ENCODE data around the gene SAYSD1. TPM values are rescaled to one million over a fixed set of nuclear protein-coding genes. Genes with fewer than 3 reads are reported as not detected.

The SAYSD1 gene
- total RNA-seq, 1 donor from 2014 or later, result 15.0 TPM

DNA sequence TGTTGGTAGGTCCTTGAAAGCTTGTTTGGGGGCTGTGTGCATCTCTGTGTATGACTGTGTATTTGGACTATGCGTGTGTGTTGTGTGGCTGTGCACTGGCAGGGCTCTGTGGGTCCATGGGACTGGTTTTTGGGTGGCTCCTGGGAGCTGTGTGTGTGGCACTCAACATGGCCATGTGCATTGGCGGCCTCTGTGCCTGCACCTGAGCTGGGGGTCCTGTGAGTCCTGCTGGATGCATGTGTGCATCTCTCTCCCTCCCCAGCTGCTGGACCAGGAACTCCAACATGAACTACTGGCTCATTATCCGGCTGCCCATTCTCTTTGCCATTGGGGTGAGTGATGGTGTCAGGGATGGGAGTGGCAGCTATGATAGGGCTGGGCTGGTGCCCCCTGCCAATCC, 36.3 kb downstream of the SAYSD1 start:
- DNase-seq (ENCODE audit: extremely low spot score, unreplicated experiment), result peak; percentile 37
- H3K27me3 Mint-ChIP-seq, result no peaks in the 10 kb centered on the region
- no peaks in the 10 kb centered on the region for H3K9me3 Mint-ChIP-seq
- peaks cover 5% of the 10 kb centered on the region for H3K4me1 Mint-ChIP-seq (ENCODE audit: unreplicated experiment)
- H3K4me3 Mint-ChIP-seq, result no peak overlapping the region
- no peak overlapping the region for H3K27ac Mint-ChIP-seq
- no peaks in the 10 kb centered on the region for H3K36me3 Mint-ChIP-seq
- TF ChIP-seq, protein P1, sequence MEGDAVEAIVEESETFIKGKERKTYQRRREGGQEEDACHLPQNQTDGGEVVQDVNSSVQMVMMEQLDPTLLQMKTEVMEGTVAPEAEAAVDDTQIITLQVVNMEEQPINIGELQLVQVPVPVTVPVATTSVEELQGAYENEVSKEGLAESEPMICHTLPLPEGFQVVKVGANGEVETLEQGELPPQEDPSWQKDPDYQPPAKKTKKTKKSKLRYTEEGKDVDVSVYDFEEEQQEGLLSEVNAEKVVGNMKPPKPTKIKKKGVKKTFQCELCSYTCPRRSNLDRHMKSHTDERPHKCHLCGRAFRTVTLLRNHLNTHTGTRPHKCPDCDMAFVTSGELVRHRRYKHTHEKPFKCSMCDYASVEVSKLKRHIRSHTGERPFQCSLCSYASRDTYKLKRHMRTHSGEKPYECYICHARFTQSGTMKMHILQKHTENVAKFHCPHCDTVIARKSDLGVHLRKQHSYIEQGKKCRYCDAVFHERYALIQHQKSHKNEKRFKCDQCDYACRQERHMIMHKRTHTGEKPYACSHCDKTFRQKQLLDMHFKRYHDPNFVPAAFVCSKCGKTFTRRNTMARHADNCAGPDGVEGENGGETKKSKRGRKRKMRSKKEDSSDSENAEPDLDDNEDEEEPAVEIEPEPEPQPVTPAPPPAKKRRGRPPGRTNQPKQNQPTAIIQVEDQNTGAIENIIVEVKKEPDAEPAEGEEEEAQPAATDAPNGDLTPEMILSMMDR (conservative IDR thresholded peaks at IDR 0.05), result no peak

- Mint-ChIP-seq H3K27me3 (no peaks in the 10 kb centered on the region), H3K4me3 (no peak overlapping the region), H3K9me3 (no peaks in the 10 kb centered on the region), H3K36me3 (no peaks in the 10 kb centered on the region), H3K4me1 (ENCODE audit: unreplicated experiment) (peaks cover 5% of the 10 kb centered on the region), H3K27ac (no peak overlapping the region)
- no peak for DNase-seq (ENCODE audit: extremely low spot score, unreplicated experiment)
- TF ChIP-seq, protein P1 (conservative IDR thresholded peaks at IDR 0.05), result no peak
Measured at GRCh38 chr6:39077882-39078594, 36.9 kb downstream of the SAYSD1 start.

GRCh38 chr6:39076623-39077535, 38.1 kb downstream of the SAYSD1 start:
- H3K36me3 Mint-ChIP-seq, result no peaks in the 10 kb centered on the region
- no peaks in the 10 kb centered on the region for H3K9me3 Mint-ChIP-seq
- TF ChIP-seq, protein P1 (conservative IDR thresholded peaks at IDR 0.05), result no peak
- H3K27ac Mint-ChIP-seq, result no peak overlapping the region
- DNase-seq (ENCODE audit: extremely low spot score, unreplicated experiment), result peak; percentile 42
- no peaks in the 10 kb centered on the region for H3K27me3 Mint-ChIP-seq
- peaks cover 5% of the 10 kb centered on the region for H3K4me1 Mint-ChIP-seq (ENCODE audit: unreplicated experiment)
- no peak overlapping the region for H3K4me3 Mint-ChIP-seq

- peaks cover 5% of the 10 kb centered on the region for H3K4me1 Mint-ChIP-seq (ENCODE audit: unreplicated experiment)
- TF ChIP-seq, protein P1 (conservative IDR thresholded peaks at IDR 0.05), result no peak
- H3K36me3 Mint-ChIP-seq, result no peaks in the 10 kb centered on the region
- no peaks in the 10 kb centered on the region for H3K9me3 Mint-ChIP-seq
- no peak overlapping the region for H3K27ac Mint-ChIP-seq
- no peak overlapping the region for H3K4me3 Mint-ChIP-seq
- no peaks in the 10 kb centered on the region for H3K27me3 Mint-ChIP-seq
- DNase-seq (ENCODE audit: extremely low spot score, unreplicated experiment), result no peak
Measured at GRCh38 chr6:39075807-39076622, 39.0 kb downstream of the SAYSD1 start.

DNA sequence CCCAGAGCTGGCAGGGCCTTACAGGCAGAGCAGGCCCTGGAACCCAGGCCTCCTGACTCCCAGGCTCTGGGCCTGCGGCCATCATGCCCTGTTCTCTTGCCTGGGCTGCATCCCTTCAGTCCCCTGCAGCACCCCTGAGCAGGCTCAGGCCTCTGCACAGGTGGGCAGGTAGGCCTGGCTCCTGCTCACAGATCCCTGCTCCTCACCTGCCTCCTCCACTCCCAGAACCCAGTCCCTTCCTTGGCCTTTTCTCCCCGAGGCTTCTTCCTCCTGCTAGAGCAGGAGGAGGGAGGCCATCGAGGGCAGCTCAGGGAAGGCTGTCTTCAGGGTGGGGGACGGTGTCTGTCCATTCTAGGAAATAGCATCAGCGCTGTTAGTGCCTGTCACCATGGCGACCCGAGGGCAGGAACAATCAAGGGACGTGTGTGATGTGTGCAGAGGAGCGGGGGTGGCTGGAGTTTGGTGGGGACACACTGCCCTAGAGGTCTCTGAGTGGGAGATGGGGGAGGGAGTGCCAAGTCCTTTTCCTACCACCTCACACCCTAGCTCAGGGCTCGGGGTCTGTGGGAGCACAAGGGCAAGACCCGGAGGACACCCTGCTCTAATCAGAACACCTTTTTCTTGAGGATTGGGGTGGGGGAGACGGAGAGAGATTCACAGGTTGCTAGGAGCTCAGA, 39.8 kb downstream of the SAYSD1 start:
- Mint-ChIP-seq H3K27ac (no peak overlapping the region), H3K36me3 (no peaks in the 10 kb centered on the region), H3K27me3 (no peaks in the 10 kb centered on the region), H3K9me3 (no peaks in the 10 kb centered on the region), H3K4me3 (no peak overlapping the region), H3K4me1 (ENCODE audit: unreplicated experiment) (peaks cover 5% of the 10 kb centered on the region)
- DNase-seq (ENCODE audit: extremely low spot score, unreplicated experiment), result no peak
- TF ChIP-seq, protein P1 (conservative IDR thresholded peaks at IDR 0.05), result no peak
